ES-I3 (cell line): Measurements from ENCODE around the gene FAM24B.

Experiments
- H3K36me3 ChIP-seq: 2 replicates; pipeline ENCODE4 v1.6.1; 2013; ENCODE audit warnings: mild to moderate bottlenecking, low read length, control low read depth, moderate library complexity; ENCODE audit not compliant: insufficient read depth
- H3K4me1 ChIP-seq: 2 replicates; pipeline ENCODE4 v1.6.1; 2013; ENCODE audit warnings: mild to moderate bottlenecking, control low read depth, low read length; ENCODE audit not compliant: insufficient read depth
- H3K9ac ChIP-seq: 2 replicates; pipeline ENCODE4 v1.6.1; 2013; ENCODE audit warnings: low read depth, mild to moderate bottlenecking, low read length, moderate library complexity
- H3K9me3 ChIP-seq: 2 replicates; pipeline ENCODE4 v1.6.1; 2013; ENCODE audit warnings: mild to moderate bottlenecking, low read length, moderate library complexity; ENCODE audit not compliant: control insufficient read depth, insufficient read depth

FAM24B gene

GRCh38 chr10:122822973-122823690, 56.2 kb downstream of the FAM24B start:
- no peak overlapping the region for H3K9ac ChIP-seq
- H3K4me1 ChIP-seq, result no peaks in the 10 kb centered on the region
- no peaks in the 10 kb centered on the region for H3K36me3 ChIP-seq
- no peaks in the 10 kb centered on the region for H3K9me3 ChIP-seq

DNA sequence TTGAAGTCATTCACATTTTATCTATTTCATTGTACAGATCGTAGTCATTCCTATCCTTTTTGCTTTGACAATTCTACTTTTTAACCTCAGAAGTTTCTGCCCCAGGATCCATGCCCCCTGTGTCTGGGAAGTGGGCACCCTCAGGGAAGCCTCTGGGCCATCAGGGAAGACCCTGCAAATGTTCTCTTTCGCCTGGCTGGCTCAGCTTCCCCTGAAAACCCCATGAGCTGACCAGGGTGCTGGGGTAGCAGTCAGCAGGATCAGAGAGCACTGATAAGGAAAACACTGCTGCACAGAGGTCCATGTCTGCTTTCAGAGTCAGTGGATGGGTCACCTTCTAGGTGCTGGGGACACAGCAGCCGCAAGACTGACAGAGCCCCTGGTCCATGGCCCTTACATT, 57.6 kb downstream of the FAM24B start:
- H3K9ac ChIP-seq, result no peak overlapping the region
- H3K4me1 ChIP-seq, result no peaks in the 10 kb centered on the region
- H3K9me3 ChIP-seq, result no peaks in the 10 kb centered on the region
- no peaks in the 10 kb centered on the region for H3K36me3 ChIP-seq

DNA sequence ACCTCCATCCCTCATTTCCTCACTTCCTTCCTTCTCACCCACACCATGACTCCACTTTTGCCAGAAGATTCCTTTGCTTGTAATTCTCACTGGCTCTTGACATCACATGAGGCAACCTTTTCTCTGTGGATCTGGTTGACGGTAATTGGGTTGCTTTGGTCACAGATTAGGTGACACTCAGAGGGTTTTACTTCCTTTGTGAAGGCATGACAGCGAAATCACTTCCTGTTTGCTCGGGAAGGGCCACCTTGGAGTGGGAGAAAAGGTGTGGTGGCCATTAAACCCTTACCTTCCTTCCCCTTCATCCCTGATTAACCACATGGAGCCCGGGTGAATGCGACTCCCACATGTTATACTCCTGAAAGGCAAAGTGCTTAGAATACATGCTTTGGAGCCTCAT, 63.9 kb downstream of the FAM24B start:
- H3K36me3 ChIP-seq, result no peaks in the 10 kb centered on the region
- H3K9ac ChIP-seq, result no peak overlapping the region
- H3K4me1 ChIP-seq, result no peaks in the 10 kb centered on the region
- H3K9me3 ChIP-seq, result no peaks in the 10 kb centered on the region

DNA sequence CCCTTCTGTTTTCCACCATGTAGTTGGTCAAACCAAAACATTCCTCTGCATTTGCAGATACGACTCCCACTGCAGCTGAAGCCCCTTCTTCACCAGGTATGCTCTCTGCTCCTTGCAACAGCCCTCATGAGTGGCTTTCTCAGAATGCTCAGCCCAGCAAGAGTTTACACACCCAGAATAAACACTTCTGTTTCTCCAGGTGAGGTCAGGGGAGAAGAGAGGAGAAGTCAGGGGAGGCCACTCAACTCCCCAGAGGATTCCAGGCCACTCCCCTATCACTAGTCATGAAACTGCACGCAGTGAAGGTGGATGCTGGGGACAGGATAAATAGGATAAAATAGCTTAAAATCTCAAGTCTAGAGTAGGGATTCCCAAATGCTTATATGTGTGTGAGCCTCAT, 64.9 kb downstream of the FAM24B start:
- Histone ChIP-seq H3K9ac (no peak overlapping the region), H3K9me3 (no peaks in the 10 kb centered on the region), H3K36me3 (no peaks in the 10 kb centered on the region), H3K4me1 (no peaks in the 10 kb centered on the region)

- no peak overlapping the region for H3K9ac ChIP-seq
- no peaks in the 10 kb centered on the region for H3K9me3 ChIP-seq
- H3K36me3 ChIP-seq, result no peaks in the 10 kb centered on the region
- H3K4me1 ChIP-seq, result no peaks in the 10 kb centered on the region
Measured at GRCh38 chr10:122812751-122813150, 66.6 kb downstream of the FAM24B start.

DNA sequence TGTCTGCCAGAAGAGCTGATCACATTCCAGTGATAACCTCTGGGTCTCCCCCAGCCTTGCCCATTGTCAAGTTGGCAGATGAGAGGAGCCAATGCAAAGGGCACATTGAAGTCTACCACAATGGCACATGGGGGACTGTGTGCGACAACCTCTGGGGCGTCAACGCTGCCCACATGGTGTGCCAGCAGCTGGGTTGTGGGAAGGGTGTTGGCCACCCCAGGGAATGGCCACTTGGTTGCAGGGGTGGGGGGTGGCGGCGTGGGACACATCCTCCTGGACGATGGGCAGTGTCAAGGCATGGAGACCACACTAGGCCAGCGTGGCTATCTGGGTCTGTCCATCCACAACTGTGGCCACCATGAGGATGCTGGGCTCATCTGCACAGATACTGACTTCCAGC, 77.1 kb downstream of the FAM24B start:
- Histone ChIP-seq H3K4me1 (no peaks in the 10 kb centered on the region), H3K36me3 (no peaks in the 10 kb centered on the region), H3K9me3 (no peaks in the 10 kb centered on the region), H3K9ac (no peak overlapping the region)
